Measurements from ENCODE around the gene RPE65. TPM values are rescaled to one million over a fixed set of nuclear protein-coding genes. Genes with fewer than 3 reads are reported as not detected.

RPE65 gene
- total and polyA plus RNA-seq, 5 experiments from 2014 or later = not detected

DNA sequence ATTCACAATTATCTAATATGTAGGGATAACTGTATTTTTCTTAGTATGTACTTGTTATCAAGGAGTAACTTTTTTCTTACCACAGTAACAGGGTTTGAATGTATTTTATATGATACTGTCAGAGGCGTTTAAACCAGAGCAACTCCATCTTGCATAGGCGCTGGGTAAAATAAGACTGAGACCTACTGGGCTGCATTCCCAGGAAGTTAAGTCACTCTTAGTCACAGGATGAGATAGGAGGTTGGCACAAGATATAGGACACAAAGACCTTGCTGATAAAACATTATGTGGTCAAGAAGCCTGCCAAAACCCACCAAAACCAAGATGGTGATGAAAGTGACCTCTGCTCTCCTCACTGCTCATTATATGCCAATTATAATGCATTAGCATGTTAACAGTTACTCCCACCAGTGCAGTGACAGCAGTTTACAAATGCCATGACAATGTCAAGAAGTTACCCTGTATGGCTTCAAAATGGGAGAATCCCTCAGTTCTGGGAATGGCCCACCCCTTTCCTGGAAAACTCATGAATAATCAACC lies 64.8 kb downstream of the RPE65 start:
- Mint-ChIP-seq H3K27ac (no peak overlapping the region), H3K36me3 (no peaks in the 10 kb centered on the region), H3K4me1 (no peaks in the 10 kb centered on the region), H3K27me3 (peaks cover 0 to 22% (median 0%) of the 10 kb centered on the region in 5 donors), H3K9me3 (peaks cover 0 to 7% (median 0%) of the 10 kb centered on the region in 9 donors), H3K4me3 (no peak overlapping the region)
- POLR2A ChIA-PET = no interaction called here
- ATAC-seq = no peak
- no peak for DNase-seq

DNA sequence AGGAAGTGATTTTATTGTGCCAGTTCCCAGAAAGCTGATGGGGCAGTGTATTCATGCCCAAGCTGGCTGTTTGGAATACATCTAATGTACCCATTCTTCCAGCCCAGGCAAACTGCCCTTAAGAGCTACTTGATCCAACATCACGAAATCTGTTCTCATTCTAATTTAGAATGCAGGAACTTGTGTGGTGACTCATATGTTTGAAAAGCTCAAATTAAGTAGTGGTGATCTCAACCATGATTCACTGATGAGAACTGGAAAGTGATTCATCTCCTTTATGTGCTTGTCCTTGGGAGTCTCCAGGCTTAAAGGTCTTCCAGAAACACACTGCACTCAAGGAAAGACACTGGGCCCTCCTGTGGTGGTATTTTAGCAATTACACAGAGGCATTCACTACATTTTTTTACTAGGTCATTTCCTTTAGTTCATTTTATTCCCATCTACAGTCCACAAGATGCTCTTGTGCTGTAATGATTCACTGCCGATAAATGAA lies 65.4 kb downstream of the RPE65 start:
- Mint-ChIP-seq H3K27me3 (peaks cover 0 to 16% (median 0%) of the 10 kb centered on the region in 5 donors), H3K4me3 (no peak overlapping the region), H3K27ac (no peak overlapping the region), H3K36me3 (no peaks in the 10 kb centered on the region), H3K4me1 (no peaks in the 10 kb centered on the region), H3K9me3 (peaks cover 0 to 6% (median 0%) of the 10 kb centered on the region in 9 donors)
- DNase-seq (no peak), ATAC-seq (no peak)
- POLR2A ChIA-PET = no interaction called here

DNA sequence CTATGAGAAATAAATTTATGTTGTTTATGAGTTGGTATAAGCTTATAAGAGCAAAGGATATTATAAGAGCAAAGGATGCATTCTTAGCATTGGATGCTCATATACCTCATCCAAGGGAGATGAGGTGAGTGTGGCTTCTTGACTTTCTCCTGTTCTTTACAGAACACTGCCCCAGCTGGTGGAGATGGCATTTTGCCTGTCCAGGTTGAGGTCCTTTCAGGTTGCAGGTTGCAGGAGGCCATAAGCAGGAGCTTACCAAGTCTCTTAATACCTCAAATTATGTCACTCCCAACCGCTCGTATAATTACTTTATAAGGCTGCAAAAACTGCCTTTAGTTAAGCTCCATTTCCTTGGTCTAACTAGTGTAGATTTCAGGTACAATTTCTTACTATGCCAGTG lies 66.7 kb downstream of the RPE65 start:
- no peak for ATAC-seq
- H3K27me3 Mint-ChIP-seq = peaks cover 0 to 11% (median 0%) of the 10 kb centered on the region in 5 donors
- no peaks in the 10 kb centered on the region for H3K36me3 Mint-ChIP-seq
- no peak overlapping the region for H3K27ac Mint-ChIP-seq
- POLR2A ChIA-PET = no interaction called here
- DNase-seq = no peak
- no peak overlapping the region for H3K4me3 Mint-ChIP-seq
- no peaks in the 10 kb centered on the region for H3K4me1 Mint-ChIP-seq
- H3K9me3 Mint-ChIP-seq = peaks cover 0 to 3% (median 0%) of the 10 kb centered on the region in 9 donors

DNA sequence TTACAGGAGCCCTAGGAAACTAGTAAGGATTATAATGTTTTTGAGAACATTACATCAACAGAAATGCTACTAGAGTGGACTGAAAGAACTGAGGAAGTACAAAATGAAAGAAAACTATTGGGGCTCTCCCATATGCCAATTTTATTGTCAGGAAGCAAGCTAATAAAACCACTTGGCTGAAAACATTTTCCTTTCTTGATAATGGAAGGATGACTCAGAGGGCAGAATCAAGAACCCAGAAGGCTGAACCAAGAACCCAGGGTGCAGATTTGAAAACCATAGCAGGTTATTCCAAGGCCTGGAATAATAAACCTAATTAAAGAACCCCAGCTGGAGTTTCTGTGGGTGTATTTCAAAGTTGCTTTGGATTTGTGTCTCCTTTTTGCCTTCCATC lies 70.7 kb downstream of the RPE65 start:
- Mint-ChIP-seq H3K27ac (no peak overlapping the region), H3K4me1 (no peaks in the 10 kb centered on the region), H3K36me3 (no peaks in the 10 kb centered on the region), H3K27me3 (peaks cover 0 to 11% (median 0%) of the 10 kb centered on the region in 5 donors), H3K4me3 (no peak overlapping the region), H3K9me3 (no peaks in the 10 kb centered on the region)
- ATAC-seq (no peak), DNase-seq (no peak)
- POLR2A ChIA-PET = no interaction called here

Other genes with a start within 250 kb of the RPE65 start
- gene WLS, start 217.4 kb downstream of the RPE65 start, total RNA-seq = not detected
- gene WLS, start 217.4 kb downstream of the RPE65 start, polyA plus RNA-seq = not detected
- gene DEPDC1, start 47.1 kb upstream of the RPE65 start, total RNA-seq = not detected
- not detected for gene DEPDC1, start 47.1 kb upstream of the RPE65 start, polyA plus RNA-seq